GM13976 (cell line): ENCODE results near the gene RPL11.

Experiments
- DNase-seq: peaks from one replicate; pipeline ENCODE4 v3.0.0; 2012; ENCODE audit warnings: low spot score
- CTCF ChIP-seq: IDR thresholded peaks from 2 replicates; pipeline ENCODE4 v1.5.1; 2012; ENCODE audit warnings: borderline replicate concordance, mild to moderate bottlenecking; ENCODE audit not compliant: insufficient read depth; ENCODE audit errors: extremely low read depth, missing control alignments, control extremely low read depth
- in situ Hi-C: fragments of 300-500 bp; cut with MboI; formaldehyde crosslinking; loops from one replicate; pipeline ENCODE4 v1.12.0; 2022; ENCODE audit warnings: low sequenced_read_pairs, mixed read lengths, inconsistent platforms; ENCODE audit not compliant: unreplicated experiment

Gene RPL11

GRCh38 chr1:23664837-23665795, 26.5 kb upstream of the RPL11 start:
- DNase-seq = peak; percentile 59
- TF ChIP-seq CTCF = no peak
- in situ Hi-C loops = no loop called here

GRCh38 chr1:23667411-23667810, 24.2 kb upstream of the RPL11 start:
- no peak for TF ChIP-seq CTCF
- DNase-seq = no peak
- in situ Hi-C loops = no loop called here

- no peak for DNase-seq
- in situ Hi-C loops = no loop called here
- no peak for TF ChIP-seq CTCF
These were observed 20.9 kb upstream of the RPL11 start for GRCh38 chr1:23670709-23671108.

GRCh38 chr1:23673086-23673813, 18.4 kb upstream of the RPL11 start:
- DNase-seq = peak; percentile 51
- no peak for TF ChIP-seq CTCF
- in situ Hi-C loops = no loop called here

- TF ChIP-seq CTCF = no peak
- DNase-seq = no peak
- in situ Hi-C loops = no loop called here
These were observed 11.8 kb upstream of the RPL11 start for GRCh38 chr1:23679815-23680214.

GRCh38 chr1:23682946-23683345, 8.7 kb upstream of the RPL11 start:
- in situ Hi-C loops = no loop called here
- no peak for DNase-seq
- TF ChIP-seq CTCF = no peak
